Skeletal muscle tissue (tissue), 4 donors: ENCODE measurements around the gene HS6ST2. TPM values are rescaled to one million over a fixed set of nuclear protein-coding genes. Genes with fewer than 3 reads are reported as not detected.
"Not testable (repeated sequence)": the region's sequence is repeated elsewhere in the genome, so short reads cannot be mapped to it uniquely, and the experiment has no call there.

Experiments
- H3K27ac ChIP-seq: one replicate; pipeline ENCODE4 v1.7.0; 2013; ENCODE audit warnings: mild to moderate bottlenecking, low read depth, low read length, inconsistent platforms
- H3K27me3 ChIP-seq, 3 donors: one replicate each; pipeline ENCODE4 v1.7.0; 2013; ENCODE audit warnings: low read length in 3 of 3; ENCODE audit not compliant: control insufficient read depth in 3 of 3, insufficient read depth in 3 of 3
- H3K36me3 ChIP-seq, 3 donors: one replicate each; pipeline ENCODE4 v1.7.0; 2013; ENCODE audit warnings: low read length in 3 of 3; ENCODE audit not compliant: control insufficient read depth in 3 of 3, insufficient read depth in 3 of 3
- H3K4me1 ChIP-seq, 3 donors: one replicate each; pipeline ENCODE4 v1.7.0; 2013; ENCODE audit warnings: low read length in 3 of 3, mild to moderate bottlenecking in 3 of 3; ENCODE audit not compliant: control insufficient read depth in 3 of 3, insufficient read depth in 3 of 3
- H3K4me3 ChIP-seq, 3 donors: one replicate each; pipeline ENCODE4 v1.7.0; 2013; ENCODE audit warnings: low read length in 3 of 3
- H3K9ac ChIP-seq, 3 donors: one replicate each; pipeline ENCODE4 v1.7.0; 2013; ENCODE audit warnings: low read length in 3 of 3, mild to moderate bottlenecking in 3 of 3, moderate library complexity in 2 of 3, low read depth in 1 of 3
- H3K9me3 ChIP-seq, 3 donors: one replicate each; pipeline ENCODE4 v1.7.0; 2013; ENCODE audit warnings: low read length in 3 of 3; ENCODE audit not compliant: control insufficient read depth in 3 of 3
- total RNA-seq: library from RNA; depleted of rRNA; stranded (reverse); fragments of >200 nt; gene quantifications from one replicate; pipeline ENCODE4 v1.2.3, GENCODE V29; 2014
- donor health status: Osteomylitis.

HS6ST2 gene
- 19.8 TPM for total RNA-seq

GRCh38 chrX:132958091-132958703 is at the start of gene HS6ST2:
Gene HS6ST2, minus strand, starts transcription at chrX:132958629.
- peaks cover 7 to 38% (median 10%) of the 10 kb centered on the region in 3 donors for H3K27me3 ChIP-seq
- H3K9ac ChIP-seq, result peak within 1 kb of the TSS in 1 of 3 donors; percentile 40
- no peak within 1 kb of the TSS for H3K27ac ChIP-seq
- H3K4me1 ChIP-seq, result peaks cover 4 to 12% (median 6%) of the 10 kb centered on the region in 3 donors
- H3K9me3 ChIP-seq, result no peaks in the 10 kb centered on the region
- peak within 1 kb of the TSS; percentile 38 to 54 (median 44) for H3K4me3 ChIP-seq
- no peaks in the 10 kb centered on the region for H3K36me3 ChIP-seq

GRCh38 chrX:133007458-133007857 is 49.0 kb upstream of the HS6ST2 start:
- H3K9me3 ChIP-seq, result no peaks in the 10 kb centered on the region
- peaks cover 0 to 6% (median 0%) of the 10 kb centered on the region in 3 donors for H3K27me3 ChIP-seq
- no peak overlapping the region for H3K4me3 ChIP-seq
- no peak overlapping the region for H3K27ac ChIP-seq
- H3K9ac ChIP-seq, result no peak overlapping the region
- no peaks in the 10 kb centered on the region for H3K36me3 ChIP-seq
- no peaks in the 10 kb centered on the region for H3K4me1 ChIP-seq

GRCh38 chrX:133005616-133006015 is 47.2 kb upstream of the HS6ST2 start:
- Histone ChIP-seq H3K36me3 (no peaks in the 10 kb centered on the region), H3K27me3 (peaks cover 0 to 6% (median 0%) of the 10 kb centered on the region in 3 donors), H3K4me3 (no peak overlapping the region), H3K4me1 (no peaks in the 10 kb centered on the region), H3K27ac (no peak overlapping the region), H3K9ac (no peak overlapping the region), H3K9me3 (no peaks in the 10 kb centered on the region)

GRCh38 chrX:133005042-133005441 is 46.6 kb upstream of the HS6ST2 start:
- no peaks in the 10 kb centered on the region for H3K9me3 ChIP-seq
- H3K4me1 ChIP-seq, result no peaks in the 10 kb centered on the region
- no peak overlapping the region for H3K4me3 ChIP-seq
- H3K27me3 ChIP-seq, result peaks cover 0 to 6% (median 0%) of the 10 kb centered on the region in 3 donors
- H3K27ac ChIP-seq, result no peak overlapping the region
- H3K9ac ChIP-seq, result no peak overlapping the region
- no peaks in the 10 kb centered on the region for H3K36me3 ChIP-seq

- no peak overlapping the region for H3K9ac ChIP-seq
- no peaks in the 10 kb centered on the region for H3K36me3 ChIP-seq
- H3K4me3 ChIP-seq, result no peak overlapping the region
- H3K27ac ChIP-seq, result no peak overlapping the region
- no peaks in the 10 kb centered on the region for H3K4me1 ChIP-seq
- no peaks in the 10 kb centered on the region for H3K9me3 ChIP-seq
- no peaks in the 10 kb centered on the region for H3K27me3 ChIP-seq
Observed at GRCh38 chrX:132999209-132999608, 40.8 kb upstream of the HS6ST2 start.

GRCh38 chrX:132990835-132991234 is 32.4 kb upstream of the HS6ST2 start:
- Histone ChIP-seq H3K27ac (no peak overlapping the region), H3K4me3 (no peak overlapping the region), H3K9me3 (no peaks in the 10 kb centered on the region), H3K4me1 (no peaks in the 10 kb centered on the region), H3K9ac (no peak overlapping the region), H3K36me3 (no peaks in the 10 kb centered on the region), H3K27me3 (no peaks in the 10 kb centered on the region)

- no peaks in the 10 kb centered on the region for H3K36me3 ChIP-seq
- no peak overlapping the region for H3K4me3 ChIP-seq
- no peak overlapping the region for H3K27ac ChIP-seq
- H3K4me1 ChIP-seq, result no peaks in the 10 kb centered on the region
- H3K27me3 ChIP-seq, result peaks cover 0 to 4% (median 0%) of the 10 kb centered on the region in 3 donors
- H3K9ac ChIP-seq, result no peak overlapping the region
- H3K9me3 ChIP-seq, result no peaks in the 10 kb centered on the region
Observed at GRCh38 chrX:132986556-132986955, 28.1 kb upstream of the HS6ST2 start.

- H3K9me3 ChIP-seq, result no peaks in the 10 kb centered on the region
- H3K27me3 ChIP-seq, result peaks cover 0 to 4% (median 0%) of the 10 kb centered on the region in 3 donors
- H3K9ac ChIP-seq, result no peak overlapping the region
- no peak overlapping the region for H3K4me3 ChIP-seq
- no peaks in the 10 kb centered on the region for H3K4me1 ChIP-seq
- H3K27ac ChIP-seq, result no peak overlapping the region
- no peaks in the 10 kb centered on the region for H3K36me3 ChIP-seq
Observed at GRCh38 chrX:132984058-132984650, 25.7 kb upstream of the HS6ST2 start.

GRCh38 chrX:132983496-132983895 is 25.1 kb upstream of the HS6ST2 start:
- Histone ChIP-seq H3K4me1 (no peaks in the 10 kb centered on the region), H3K9ac (no peak overlapping the region), H3K4me3 (no peak overlapping the region), H3K27me3 (peaks cover 0 to 4% (median 0%) of the 10 kb centered on the region in 3 donors), H3K36me3 (no peaks in the 10 kb centered on the region), H3K27ac (no peak overlapping the region), H3K9me3 (no peaks in the 10 kb centered on the region)

GRCh38 chrX:132980035-132980434 is 21.6 kb upstream of the HS6ST2 start:
- H3K9ac ChIP-seq, H3K9me3 ChIP-seq, H3K4me1 ChIP-seq, H3K36me3 ChIP-seq, H3K27ac ChIP-seq, H3K27me3 ChIP-seq, H3K4me3 ChIP-seq: not testable (repeated sequence)
